ENCODE data around the gene UBE2L6.

GRCh38 chr11:57546869-57547475 is 20.5 kb downstream of the UBE2L6 start:
- TF ChIP-seq CTCF (IDR thresholded peaks at IDR 0.05) (peak in 1 of 6 experiments; percentile 17), POLR2A (IDR thresholded peaks at IDR 0.05) (no peak)
